GM19397 (cell line): ENCODE measurements around the gene SEMA6B.

ENCODE experiments used
- ATAC-seq: cut with Tn5 transposase; IDR thresholded peaks from one replicate; pipeline ENCODE4 v1.9.1; 2021; ENCODE audit warnings: mild to moderate bottlenecking, moderate library complexity; ENCODE audit not compliant: unreplicated experiment

Gene SEMA6B

GRCh38 chr19:4512070-4512469 lies 47.4 kb downstream of the SEMA6B start:
- ATAC-seq = no peak

- no peak for ATAC-seq
These were observed 48.0 kb downstream of the SEMA6B start for GRCh38 chr19:4511300-4512054.

- no peak for ATAC-seq
These were observed 48.8 kb downstream of the SEMA6B start for GRCh38 chr19:4510435-4511255.

GRCh38 chr19:4508698-4509097 lies 50.8 kb downstream of the SEMA6B start:
- no peak for ATAC-seq

GRCh38 chr19:4507804-4508203 lies 51.7 kb downstream of the SEMA6B start:
- no peak for ATAC-seq

GRCh38 chr19:4507150-4507452 lies 52.4 kb downstream of the SEMA6B start:
- ATAC-seq = no peak

GRCh38 chr19:4506449-4507149 lies 52.9 kb downstream of the SEMA6B start:
- ATAC-seq = no peak

- no peak for ATAC-seq
These were observed 53.7 kb downstream of the SEMA6B start for GRCh38 chr19:4505570-4506448.

- no peak for ATAC-seq
These were observed 54.5 kb downstream of the SEMA6B start for GRCh38 chr19:4504891-4505569.

GRCh38 chr19:4504297-4504701 lies 55.2 kb downstream of the SEMA6B start:
- ATAC-seq = no peak

- no peak for ATAC-seq
These were observed 55.7 kb downstream of the SEMA6B start for GRCh38 chr19:4503825-4504170.

- ATAC-seq = no peak
These were observed 56.2 kb downstream of the SEMA6B start for GRCh38 chr19:4503132-4503824.

- no peak for ATAC-seq
These were observed 57.0 kb downstream of the SEMA6B start for GRCh38 chr19:4502282-4503131.

GRCh38 chr19:4501691-4502090 lies 57.8 kb downstream of the SEMA6B start:
- ATAC-seq = no peak

GRCh38 chr19:4500841-4501591 lies 58.5 kb downstream of the SEMA6B start:
- ATAC-seq = no peak

GRCh38 chr19:4499855-4500254 lies 59.6 kb downstream of the SEMA6B start:
- no peak for ATAC-seq

- ATAC-seq = no peak
These were observed 60.2 kb downstream of the SEMA6B start for GRCh38 chr19:4499318-4499717.

- ATAC-seq = no peak
These were observed 60.8 kb downstream of the SEMA6B start for GRCh38 chr19:4498694-4499093.
